Testis (tissue), 3 donors: ENCODE data around the gene PEPD. TPM values are rescaled to one million over a fixed set of nuclear protein-coding genes. Genes with fewer than 3 reads are reported as not detected.

Experiments
- DNase-seq: peaks from one replicate; pipeline ENCODE4 v3.0.0-alpha.2; 2019
- H3K27ac ChIP-seq, 2 donors: fragments of 200-600 bp; sonication (generic); one replicate each; pipeline ENCODE4 v1.5.1; 2019
- H3K27me3 ChIP-seq: fragments of 200-600 bp; sonication (generic); one replicate; pipeline ENCODE4 v1.5.1; 2019
- H3K36me3 ChIP-seq: fragments of 200-600 bp; sonication (generic); one replicate; pipeline ENCODE4 v1.5.1; 2017; ENCODE audit warnings: low read depth; ENCODE audit errors: missing control alignments
- H3K4me1 ChIP-seq: fragments of 200-600 bp; sonication (generic); one replicate; pipeline ENCODE4 v1.5.1; 2019
- H3K4me3 ChIP-seq, 2 donors: fragments of 200-600 bp; sonication (generic); one replicate each; pipeline ENCODE4 v1.5.1; 2017 to 2019
- H3K9me3 ChIP-seq: fragments of 200-600 bp; sonication (generic); one replicate; pipeline ENCODE4 v1.5.1; 2017
- POLR2A ChIP-seq: fragments of 450-650 bp; IDR thresholded peaks from one replicate; pipeline ENCODE4 v1.6.1; 2017; ENCODE audit warnings: antibody characterized with exemption, mild to moderate bottlenecking, moderate library complexity
- WGBS, 2 donors: methylation state at CpG; one replicate each; pipeline ENCODE4 v1.1.5; 2018; 5-methylcytosine and 5-hydroxymethylcytosine counted together
- intact Hi-C: fragments of 100-400 bp; cut with DNase I; formaldehyde crosslinking; loops from one replicate; pipeline ENCODE4 v1.15.1; 2023; ENCODE audit warnings: low total_unique reads
- polyA plus RNA-seq: library from polyadenylated mRNA; stranded (reverse); fragments of 350-450 nt; fragmentation: Illumina TruSeq; extraction: RNeasy Lipid Tissue Mini Kit (QIAGEN cat#74804); gene quantifications from one replicate; pipeline ENCODE4 v1.2.3, GENCODE V29; 2014; ENCODE audit warnings: low read depth, low replicate concordance; ENCODE audit not compliant: insufficient read depth
- total RNA-seq, 2 donors: library from RNA; depleted of rRNA; stranded (reverse); fragments of >200 nt; gene quantifications; one replicate each; pipeline ENCODE4 v1.2.3, GENCODE V29; 2016
- TF ChIP-seq, protein P1 (sequence below), 3 experiments: fragments of 450-650 bp in 2 of 3; fragments of 200-600 bp in 1 of 3; sonication (generic) in 1 of 3; IDR thresholded peaks; one replicate each; pipeline ENCODE4 v1.5.1; 2016 to 2019; ENCODE audit warnings: antibody characterized with exemption in 3 of 3, mild to moderate bottlenecking in 2 of 3, moderate library complexity in 1 of 3

The PEPD gene
- total and polyA plus RNA-seq, 3 donors from 2014 or later: 51.1 to 87.9 (median 58.0) TPM

GRCh38 chr19:33413426-33413725, 108.2 kb downstream of the PEPD start:
- Histone ChIP-seq H3K4me1 (no peaks in the 10 kb centered on the region), H3K9me3 (no peaks in the 10 kb centered on the region), H3K27ac (no peak overlapping the region), H3K27me3 (no peaks in the 10 kb centered on the region), H3K4me3 (no peak overlapping the region), H3K36me3 (no peaks in the 10 kb centered on the region)
- WGBS, 2 donors: 92% methylated on average over 13 of the region's 13 CpGs; no CpG with 5 or more reads in 1 of the 2 donors
- intact Hi-C loops: no loop called here
- TF ChIP-seq, protein P1, sequence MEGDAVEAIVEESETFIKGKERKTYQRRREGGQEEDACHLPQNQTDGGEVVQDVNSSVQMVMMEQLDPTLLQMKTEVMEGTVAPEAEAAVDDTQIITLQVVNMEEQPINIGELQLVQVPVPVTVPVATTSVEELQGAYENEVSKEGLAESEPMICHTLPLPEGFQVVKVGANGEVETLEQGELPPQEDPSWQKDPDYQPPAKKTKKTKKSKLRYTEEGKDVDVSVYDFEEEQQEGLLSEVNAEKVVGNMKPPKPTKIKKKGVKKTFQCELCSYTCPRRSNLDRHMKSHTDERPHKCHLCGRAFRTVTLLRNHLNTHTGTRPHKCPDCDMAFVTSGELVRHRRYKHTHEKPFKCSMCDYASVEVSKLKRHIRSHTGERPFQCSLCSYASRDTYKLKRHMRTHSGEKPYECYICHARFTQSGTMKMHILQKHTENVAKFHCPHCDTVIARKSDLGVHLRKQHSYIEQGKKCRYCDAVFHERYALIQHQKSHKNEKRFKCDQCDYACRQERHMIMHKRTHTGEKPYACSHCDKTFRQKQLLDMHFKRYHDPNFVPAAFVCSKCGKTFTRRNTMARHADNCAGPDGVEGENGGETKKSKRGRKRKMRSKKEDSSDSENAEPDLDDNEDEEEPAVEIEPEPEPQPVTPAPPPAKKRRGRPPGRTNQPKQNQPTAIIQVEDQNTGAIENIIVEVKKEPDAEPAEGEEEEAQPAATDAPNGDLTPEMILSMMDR (IDR thresholded peaks at IDR 0.05): no peak
- TF ChIP-seq POLR2A: no peak
- no peak for DNase-seq

- TF ChIP-seq, protein P1 (IDR thresholded peaks at IDR 0.05): no peak
- TF ChIP-seq POLR2A: no peak
- Histone ChIP-seq H3K36me3 (no peaks in the 10 kb centered on the region), H3K4me3 (no peak overlapping the region), H3K9me3 (no peaks in the 10 kb centered on the region), H3K27ac (no peak overlapping the region), H3K27me3 (no peaks in the 10 kb centered on the region), H3K4me1 (no peaks in the 10 kb centered on the region)
- WGBS, 2 donors: 78 to 86% methylated on average over 4 to 18 of the region's 18 CpGs
- intact Hi-C loops: no loop called here
- no peak for DNase-seq
These were observed 108.8 kb downstream of the PEPD start for GRCh38 chr19:33412601-33413425.

DNA sequence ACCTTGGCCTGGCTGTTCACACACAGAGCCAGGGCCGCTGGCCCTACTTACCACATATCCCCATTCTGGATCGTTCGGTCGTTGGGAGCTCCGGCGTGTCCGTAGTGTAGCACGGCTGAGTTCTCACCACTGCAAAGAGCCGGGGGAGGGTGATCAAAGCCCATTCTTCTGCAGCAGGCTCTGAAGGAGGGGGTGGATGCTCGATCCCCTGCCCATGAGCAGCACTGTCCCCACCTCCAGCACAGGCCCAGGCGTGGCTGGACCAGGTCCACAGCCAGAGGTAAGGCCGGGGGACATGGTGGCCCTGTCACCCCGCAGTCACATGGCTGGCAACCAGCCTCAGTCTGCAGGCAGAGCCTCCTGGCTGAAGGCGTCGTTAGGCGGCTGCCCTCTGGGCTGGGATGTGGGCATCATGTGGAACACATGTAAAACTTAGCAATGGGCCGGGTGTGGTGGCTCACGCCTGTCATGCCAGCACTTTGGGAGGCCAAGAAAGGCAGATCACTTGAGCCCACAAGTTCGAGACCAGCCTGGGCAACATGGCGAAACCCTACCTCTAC, 109.9 kb downstream of the PEPD start:
- Histone ChIP-seq H3K36me3 (no peaks in the 10 kb centered on the region), H3K4me1 (no peaks in the 10 kb centered on the region), H3K27me3 (no peaks in the 10 kb centered on the region), H3K9me3 (no peaks in the 10 kb centered on the region), H3K27ac (no peak overlapping the region), H3K4me3 (no peak overlapping the region)
- no peak for DNase-seq
- WGBS, 2 donors: 90 to 92% methylated on average over 4 to 20 of the region's 20 CpGs
- TF ChIP-seq, protein P1 (IDR thresholded peaks at IDR 0.05): no peak
- no peak for TF ChIP-seq POLR2A
- intact Hi-C loops: no loop called here

GRCh38 chr19:33410915-33411401, 110.6 kb downstream of the PEPD start:
- Histone ChIP-seq H3K4me1 (no peaks in the 10 kb centered on the region), H3K4me3 (no peak overlapping the region), H3K27ac (no peak overlapping the region), H3K9me3 (no peaks in the 10 kb centered on the region), H3K36me3 (no peaks in the 10 kb centered on the region), H3K27me3 (no peaks in the 10 kb centered on the region)
- no peak for TF ChIP-seq POLR2A
- TF ChIP-seq, protein P1 (IDR thresholded peaks at IDR 0.05): no peak
- intact Hi-C loops: no loop called here
- no peak for DNase-seq
- 83% methylated on average over 21 of the region's 21 CpGs; no CpG with 5 or more reads in 1 of the 2 donors for WGBS, 2 donors
